ENCODE measurements around the gene CCDC87.
A peak's percentile ranks its signal among the peaks of the same experiment; 100 is the strongest.

The CCDC87 gene

DNA sequence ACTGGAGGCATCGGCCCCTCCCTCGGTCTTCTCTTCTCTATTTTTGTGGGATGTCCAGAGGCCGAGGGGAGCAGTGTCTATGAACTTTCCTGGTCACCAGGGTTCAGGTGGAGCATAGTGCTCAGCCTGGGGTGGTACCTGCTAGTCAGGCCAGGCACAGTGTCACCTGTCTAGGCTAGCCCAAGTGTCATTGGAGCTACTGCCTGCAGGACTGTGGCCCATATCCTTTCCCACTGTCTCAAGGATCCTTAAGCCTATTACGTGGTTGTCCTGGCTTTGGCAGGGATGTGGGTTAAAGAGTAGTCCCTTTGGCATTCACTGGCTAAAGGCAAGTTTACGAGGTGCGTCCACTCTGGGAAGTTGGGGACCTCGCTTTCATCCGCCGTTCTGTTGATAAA is 32.9 kb upstream of the CCDC87 start:
- no peak overlapping the region for H3K4me3 ChIP-seq (ENCODE audit: low read length)
- no peak for DNase-seq (ENCODE audit: low read depth)
- no peak for TF ChIP-seq CTCF (conservative IDR thresholded peaks at IDR 0.05; ENCODE audit: low read length)

GRCh38 chr11:66625041-66625751 is 32.3 kb upstream of the CCDC87 start:
- H3K4me3 ChIP-seq (ENCODE audit: low read length), result no peak overlapping the region
- DNase-seq (ENCODE audit: low read depth), result no peak
- TF ChIP-seq CTCF (conservative IDR thresholded peaks at IDR 0.05; ENCODE audit: low read length), result no peak

DNA sequence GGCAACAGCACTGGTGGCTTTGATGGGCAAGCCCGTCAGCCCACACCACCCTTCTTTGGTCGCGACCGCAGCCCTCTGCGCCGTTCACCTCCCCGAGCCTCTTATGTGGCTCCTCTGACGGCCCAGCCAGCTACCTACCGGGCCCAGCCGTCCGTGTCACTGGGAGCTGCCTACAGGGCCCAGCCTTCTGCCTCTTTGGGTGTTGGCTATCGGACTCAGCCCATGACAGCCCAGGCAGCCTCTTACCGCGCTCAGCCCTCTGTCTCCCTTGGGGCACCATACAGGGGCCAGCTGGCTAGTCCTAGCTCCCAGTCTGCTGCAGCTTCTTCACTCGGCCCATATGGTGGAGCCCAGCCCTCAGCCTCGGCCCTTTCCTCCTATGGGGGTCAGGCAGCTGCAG is 31.6 kb upstream of the CCDC87 start:
- H3K4me3 ChIP-seq (ENCODE audit: low read length), result no peak overlapping the region
- no peak for TF ChIP-seq CTCF (conservative IDR thresholded peaks at IDR 0.05; ENCODE audit: low read length)
- DNase-seq (ENCODE audit: low read depth), result no peak

- TF ChIP-seq CTCF (conservative IDR thresholded peaks at IDR 0.05; ENCODE audit: low read length), result no peak
- DNase-seq (ENCODE audit: low read depth), result peak; percentile 75
- H3K4me3 ChIP-seq (ENCODE audit: low read length), result peak overlapping the region; percentile 97
Measured at GRCh38 chr11:66619080-66619554, 26.3 kb upstream of the CCDC87 start.

GRCh38 chr11:66617155-66617834 is 24.4 kb upstream of the CCDC87 start:
- H3K4me3 ChIP-seq (ENCODE audit: low read length), result peak overlapping the region; percentile 97
- no peak for TF ChIP-seq CTCF (conservative IDR thresholded peaks at IDR 0.05; ENCODE audit: low read length)
- DNase-seq (ENCODE audit: low read depth), result peak; percentile 60

DNA sequence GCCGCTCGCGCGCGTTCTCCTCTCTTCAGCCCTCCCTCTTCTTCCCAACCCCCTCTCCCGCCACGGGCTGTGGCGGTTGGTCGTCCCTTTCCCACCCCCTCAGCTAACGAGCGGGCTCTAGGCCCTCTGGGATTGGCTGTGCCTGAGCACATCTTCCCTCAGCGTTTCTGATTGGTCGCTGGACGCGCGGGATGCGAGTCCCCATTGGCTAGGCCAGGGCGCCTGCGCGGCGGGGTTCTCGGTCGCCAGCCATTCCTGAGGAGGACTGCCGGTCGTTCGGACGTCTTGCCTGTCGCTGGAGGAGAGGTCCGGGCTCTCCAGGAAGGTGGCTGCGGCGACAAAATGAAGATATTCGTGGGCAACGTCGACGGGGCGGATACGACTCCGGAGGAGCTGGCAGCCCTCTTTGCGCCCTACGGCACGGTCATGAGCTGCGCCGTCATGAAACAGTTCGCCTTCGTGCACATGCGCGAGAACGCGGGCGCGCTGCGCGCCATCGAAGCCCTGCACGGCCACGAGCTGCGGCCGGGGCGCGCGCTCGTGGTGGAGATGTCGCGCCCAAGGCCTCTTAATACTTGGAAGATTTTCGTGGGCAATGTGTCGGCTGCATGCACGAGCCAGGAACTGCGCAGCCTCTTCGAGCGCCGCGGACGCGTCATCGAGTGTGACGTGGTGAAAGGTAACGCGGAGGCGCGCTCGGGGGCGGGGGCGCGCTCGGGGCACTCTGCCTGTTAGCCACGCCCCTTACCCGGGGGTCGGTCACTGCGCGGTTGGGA is 23.7 kb upstream of the CCDC87 start, which contains the start of gene RBM14:
Gene RBM14 (plus strand): TSS at position 252 of the 776 bp plus-strand sequence. CDS start 91 bp downstream, at position 343.
- no peak for TF ChIP-seq CTCF (conservative IDR thresholded peaks at IDR 0.05; ENCODE audit: low read length)
- H3K4me3 ChIP-seq (ENCODE audit: low read length), result peak within 1 kb of the TSS; percentile 97
- peak; percentile 99 for DNase-seq (ENCODE audit: low read depth)
